HepG2 (cell line): ENCODE data around the gene KRTAP10-2. TPM values are rescaled to one million over a fixed set of nuclear protein-coding genes. Genes with fewer than 3 reads are reported as not detected.

Experiments used
- ATAC-seq: fragments of 200-7000 bp; cut with Tn5 transposase; 3 replicates; pipeline ENCODE4 v1.9.1; 2020; ENCODE audit warnings: mild to moderate bottlenecking, moderate library complexity
- BruUV-seq: library from RNA; stranded (reverse); fragments of 400-500 nt; replicated peaks from 2 replicates; lab custom pipeline; 2021; lab: Mats Ljungman, UMichigan
- CTCF ChIA-PET: fragments of 300-600 bp; formaldehyde crosslinking; extraction: SDS; loops from one replicate; lab custom pipeline; 2021; ENCODE audit warnings: low total read pairs, inconsistent platforms, low intra/inter-chr PET ratio; lab: Yijun Ruan, JAX
- POLR2A ChIA-PET: fragments of 350-600 bp; sonication (Branson Sonifier 250); formaldehyde crosslinking; loops from one replicate; lab custom pipeline; 2020; ENCODE audit warnings: antibody characterized with exemption, inconsistent platforms; lab: Yijun Ruan, JAX
- DNase-seq: peaks from one replicate; pipeline ENCODE4 v3.0.0-alpha.2; 2015; ENCODE audit warnings: low spot score
- FAIRE-seq: peaks from 3 replicates; lab custom pipeline; 2011; peaks lifted over from hg19 to GRCh38; lab: Jason Lieb, UNC
- H2AFZ ChIP-seq: one replicate; pipeline ENCODE4 v1.6.1; 2011; ENCODE audit warnings: low read length, inconsistent platforms
- H3K27ac ChIP-seq: fragments of 300-600 bp; 3 replicates; pipeline ENCODE4 v1.8.0; 2011; ENCODE audit warnings: mixed run types, mild to moderate bottlenecking, mixed read lengths, low read length, inconsistent platforms; ENCODE audit not compliant: insufficient read depth; ENCODE audit errors: extremely low read length
- H3K27me3 ChIP-seq, 2 experiments: fragments of 200-600 bp in 1 of 2; 2 replicates in 1 of 2; 3 replicates in 1 of 2; pipeline versions ENCODE4 v1.6.0 to v1.8.0; 2011; ENCODE audit warnings: low read length in 2 of 2, mild to moderate bottlenecking in 2 of 2, moderate library complexity in 2 of 2, inconsistent platforms in 1 of 2; ENCODE audit not compliant: insufficient read depth in 2 of 2, control insufficient read depth in 1 of 2
- H3K36me3 ChIP-seq, 2 experiments: fragments of 200-600 bp in 1 of 2; replicated peaks in 1 of 2; 2 replicates in 1 of 2; 3 replicates in 1 of 2; pipeline versions ENCODE4 v1.5.1 to v1.8.0; 2011; ENCODE audit warnings: low read length in 2 of 2, inconsistent platforms in 1 of 2; ENCODE audit not compliant: insufficient read depth in 2 of 2, control insufficient read depth in 1 of 2
- H3K4me1 ChIP-seq: 2 replicates; pipeline ENCODE4 v1.5.1; 2012; ENCODE audit warnings: low read length, inconsistent platforms; ENCODE audit not compliant: insufficient read depth
- H3K4me2 ChIP-seq: 2 replicates; pipeline ENCODE4 v1.6.0; 2011; ENCODE audit warnings: low read depth, low read length, inconsistent platforms
- H3K4me3 ChIP-seq, 3 experiments: fragments of 200-600 bp in 1 of 3; sonication (generic), shearing (Covaris generic) in 1 of 3; replicated peaks in 1 of 3; 2 replicates each; pipeline ENCODE4 v1.5.1; 2011 to 2016; ENCODE audit warnings: low read length in 3 of 3, inconsistent platforms in 2 of 3, low read depth in 2 of 3, mild to moderate bottlenecking in 2 of 3, control low read depth in 1 of 3, mixed read lengths in 1 of 3; ENCODE audit not compliant: insufficient read depth in 1 of 3
- H3K79me2 ChIP-seq: one replicate; pipeline ENCODE4 v1.6.1; 2011; ENCODE audit warnings: low read length, inconsistent platforms; ENCODE audit not compliant: insufficient read depth
- H3K9ac ChIP-seq: 2 replicates; pipeline ENCODE4 v1.6.0; 2011; ENCODE audit warnings: mild to moderate bottlenecking, low read depth, low read length, inconsistent platforms; ENCODE audit not compliant: insufficient read depth
- H3K9me3 ChIP-seq: 2 replicates; pipeline ENCODE4 v1.5.1; 2012; ENCODE audit warnings: mild to moderate bottlenecking, low read length
- H4K20me1 ChIP-seq: 2 replicates; pipeline ENCODE4 v1.6.0; 2011; ENCODE audit warnings: inconsistent platforms, mild to moderate bottlenecking, low read length, moderate library complexity; ENCODE audit not compliant: insufficient read depth
- KLF9 ChIP-seq: IDR thresholded peaks from 2 replicates; pipeline ENCODE4 v1.6.1; 2016; ENCODE audit warnings: low read depth
- NFYB ChIP-seq: sonication (generic); formaldehyde crosslinking; IDR thresholded peaks from 2 replicates; pipeline ENCODE4 v1.4.0; 2020; ENCODE audit warnings: missing genetic modification reagents
- REPIN1 ChIP-seq: sonication (generic); formaldehyde crosslinking; IDR thresholded peaks from 2 replicates; pipeline ENCODE4 v1.8.0; 2022; ENCODE audit warnings: missing genetic modification reagents, low read depth, mild to moderate bottlenecking, borderline replicate concordance
- SUZ12 ChIP-seq: fragments of 150-350 bp; IDR thresholded peaks from 2 replicates; pipeline ENCODE4 v1.6.1; 2014; ENCODE audit warnings: low read depth, low read length
- ZNF207 ChIP-seq: fragments of 450-650 bp; IDR thresholded peaks from 2 replicates; pipeline ENCODE4 v1.6.1; 2016; ENCODE audit warnings: antibody characterized with exemption, borderline replicate concordance
- ZNF296 ChIP-seq: sonication (generic); formaldehyde crosslinking; conservative IDR thresholded peaks from 2 replicates; pipeline ENCODE4 v1.5.0; 2020; ENCODE audit warnings: mild to moderate bottlenecking, missing genetic modification reagents
- ZNF510 ChIP-seq: sonication (generic); formaldehyde crosslinking; IDR thresholded peaks from 2 replicates; pipeline ENCODE4 v1.4.0; 2020; ENCODE audit warnings: low read depth, mild to moderate bottlenecking, missing genetic modification reagents
- ZNF605 ChIP-seq: sonication (generic); formaldehyde crosslinking; IDR thresholded peaks from 2 replicates; pipeline ENCODE4 v1.8.0; 2022; ENCODE audit warnings: mild to moderate bottlenecking, missing genetic modification reagents
- ZNF644 ChIP-seq: IDR thresholded peaks from 2 replicates; pipeline ENCODE4 v1.6.1; 2016; ENCODE audit warnings: low read depth
- WGBS: methylation state at CpG from one replicate; pipeline ENCODE4 v1.1.6; 2017; ENCODE audit warnings: low lambda C conversion rate; 5-methylcytosine and 5-hydroxymethylcytosine counted together
- in situ Hi-C: cut with HindIII; loops from 2 replicates; pipeline ENCODE4 v1.10.0; 2017; ENCODE audit warnings: low pct_unique_long_range_greater_than_20kb; ENCODE audit not compliant: extremely low pct_ligation_motif_present
- intact Hi-C: fragments of 100-400 bp; cut with micrococcal nuclease; formaldehyde crosslinking; loops from one replicate; pipeline ENCODE4 v1.10.0; 2022; ENCODE audit not compliant: unreplicated experiment
- polyA plus RNA-seq, 8 experiments: library from polyadenylated mRNA; depleted of rRNA in 3 of 8; stranded (reverse) in 7 of 8; unstranded in 1 of 8; fragments of >200 nt; fragmentation: Illumina TruSeq in 4 of 8; extraction: Trizol in 4 of 8; gene quantifications; 2 replicates each; pipeline versions ENCODE4 v1.2.1 to v1.2.3, GENCODE V29; 2011 to 2016; ENCODE audit warnings: low read depth in 4 of 8, missing spikeins in 1 of 8, mixed read lengths in 1 of 8; ENCODE audit not compliant: insufficient read depth in 1 of 8
- total RNA-seq, 5 experiments: library from RNA; depleted of rRNA; stranded (reverse); fragments of >200 nt; fragmentation: Illumina TruSeq; extraction: Trizol; gene quantifications; 2 replicates each; pipeline ENCODE4 v1.2.3, GENCODE V29; 2016; ENCODE audit warnings: low read depth in 1 of 5
- TF ChIP-seq, protein P1 (sequence below): IDR thresholded peaks from 2 replicates; pipeline ENCODE4 v1.6.1; 2016; ENCODE audit warnings: missing compliant biosample characterization, missing genetic modification reagents, borderline replicate concordance
- TF ChIP-seq, protein P2 (sequence below): sonication (generic); formaldehyde crosslinking; IDR thresholded peaks from 2 replicates; pipeline ENCODE4 v1.5.0; 2020; ENCODE audit warnings: mild to moderate bottlenecking, missing genetic modification reagents

Gene KRTAP10-2
- total and polyA plus RNA-seq, 2 of the 13 experiments (the other 11 are each of a cell fraction or from before 2014, with no cell fraction given), result not detected

DNA sequence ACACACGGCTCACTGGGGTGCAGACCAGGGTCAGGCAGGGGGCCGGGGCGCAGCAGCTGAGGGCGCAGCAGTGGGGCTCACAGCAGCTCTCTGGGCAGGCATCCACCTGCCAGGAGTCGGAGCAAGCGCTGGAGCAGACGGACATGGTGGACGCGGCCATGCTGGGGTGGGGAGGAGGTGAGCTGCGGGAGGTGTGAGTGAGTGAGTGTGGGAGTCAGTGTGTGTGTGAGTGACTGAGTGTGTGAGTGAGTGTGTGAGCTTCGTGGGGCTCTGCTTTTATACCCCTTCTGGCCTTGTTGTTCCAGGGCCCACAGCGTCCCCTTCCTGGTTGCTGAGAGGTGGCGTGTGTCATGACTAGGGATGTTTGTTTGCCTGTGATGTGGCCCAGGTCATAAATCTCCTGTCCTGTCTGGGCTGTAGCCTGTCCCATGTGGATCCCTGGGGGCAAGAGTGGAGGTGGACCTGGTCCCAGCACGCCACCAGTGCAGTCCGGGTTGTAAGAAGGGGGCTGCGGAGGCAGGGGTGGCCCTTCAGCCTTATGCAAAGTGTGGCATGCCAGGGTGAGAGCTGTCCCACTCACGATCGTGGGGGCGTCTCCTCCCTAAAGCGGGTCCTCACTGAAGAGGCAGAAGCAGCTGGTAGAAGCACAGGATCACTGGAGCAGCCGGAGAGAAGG lies 11.2 kb downstream of the KRTAP10-2 start, which contains the start of gene KRTAP10-1:
Gene KRTAP10-1 (minus strand): TSS at position 205 of the 676 bp plus-strand sequence. CDS start 45 bp downstream, at position 160.
- TF ChIP-seq SUZ12 (no peak), ZNF510 (no peak), NFYB (CRISPR knock-in tag) (no peak), KLF9 (CRISPR knock-in tag) (no peak), ZNF605 (CRISPR knock-in tag) (no peak), ZNF296 (no peak), ZNF207 (no peak), REPIN1 (CRISPR knock-in tag) (no peak), ZNF644 (CRISPR knock-in tag) (no peak)
- TF ChIP-seq, protein P1, sequence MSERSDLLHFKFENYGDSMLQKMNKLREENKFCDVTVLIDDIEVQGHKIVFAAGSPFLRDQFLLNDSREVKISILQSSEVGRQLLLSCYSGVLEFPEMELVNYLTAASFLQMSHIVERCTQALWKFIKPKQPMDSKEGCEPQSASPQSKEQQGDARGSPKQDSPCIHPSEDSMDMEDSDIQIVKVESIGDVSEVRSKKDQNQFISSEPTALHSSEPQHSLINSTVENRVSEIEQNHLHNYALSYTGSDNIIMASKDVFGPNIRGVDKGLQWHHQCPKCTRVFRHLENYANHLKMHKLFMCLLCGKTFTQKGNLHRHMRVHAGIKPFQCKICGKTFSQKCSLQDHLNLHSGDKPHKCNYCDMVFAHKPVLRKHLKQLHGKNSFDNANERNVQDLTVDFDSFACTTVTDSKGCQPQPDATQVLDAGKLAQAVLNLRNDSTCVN, result no peak
- TF ChIP-seq, protein P2, sequence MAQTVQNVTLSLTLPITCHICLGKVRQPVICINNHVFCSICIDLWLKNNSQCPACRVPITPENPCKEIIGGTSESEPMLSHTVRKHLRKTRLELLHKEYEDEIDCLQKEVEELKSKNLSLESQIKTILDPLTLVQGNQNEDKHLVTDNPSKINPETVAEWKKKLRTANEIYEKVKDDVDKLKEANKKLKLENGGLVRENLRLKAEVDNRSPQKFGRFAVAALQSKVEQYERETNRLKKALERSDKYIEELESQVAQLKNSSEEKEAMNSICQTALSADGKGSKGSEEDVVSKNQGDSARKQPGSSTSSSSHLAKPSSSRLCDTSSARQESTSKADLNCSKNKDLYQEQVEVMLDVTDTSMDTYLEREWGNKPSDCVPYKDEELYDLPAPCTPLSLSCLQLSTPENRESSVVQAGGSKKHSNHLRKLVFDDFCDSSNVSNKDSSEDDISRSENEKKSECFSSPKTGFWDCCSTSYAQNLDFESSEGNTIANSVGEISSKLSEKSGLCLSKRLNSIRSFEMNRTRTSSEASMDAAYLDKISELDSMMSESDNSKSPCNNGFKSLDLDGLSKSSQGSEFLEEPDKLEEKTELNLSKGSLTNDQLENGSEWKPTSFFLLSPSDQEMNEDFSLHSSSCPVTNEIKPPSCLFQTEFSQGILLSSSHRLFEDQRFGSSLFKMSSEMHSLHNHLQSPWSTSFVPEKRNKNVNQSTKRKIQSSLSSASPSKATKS (CRISPR knock-in tag), result no peak
- H3K9ac ChIP-seq, result no peak within 1 kb of the TSS
- no peaks in the 10 kb centered on the region; a peak in 2 of 5 replicates for H3K27me3 ChIP-seq
- FAIRE-seq, result no peak
- no peaks in the 10 kb centered on the region for H3K4me1 ChIP-seq
- peaks cover 17% of the 10 kb centered on the region; the same call in 1 of the 2 replicates for H3K9me3 ChIP-seq
- no peak within 1 kb of the TSS for H3K4me2 ChIP-seq
- no peaks in the 10 kb centered on the region for H4K20me1 ChIP-seq
- in situ Hi-C loops, result no loop called here
- H2AFZ ChIP-seq, result no peak within 1 kb of the TSS
- intact Hi-C loops, result no loop called here
- ChIA-PET CTCF (no interaction called here), POLR2A (no interaction called here)
- H3K79me2 ChIP-seq, result no peaks in the 10 kb centered on the region
- no peaks in the 10 kb centered on the region for H3K36me3 ChIP-seq
- DNase-seq, result no peak
- BruUV-seq, result no TSS peak
- 69% methylated on average over 7 of the region's 21 CpGs for WGBS
- no peak within 1 kb of the TSS for H3K27ac ChIP-seq
- H3K4me3 ChIP-seq, result no peak within 1 kb of the TSS
- ATAC-seq, result no peak
